Glomerular endothelial cell (primary cell): Measurements from ENCODE around the gene CYSRT1. TPM values are rescaled to one million over a fixed set of nuclear protein-coding genes. Genes with fewer than 3 reads are reported as not detected.
"Not testable (repeated sequence)": the region's sequence is repeated elsewhere in the genome, so short reads cannot be mapped to it uniquely, and the experiment has no call there.

Experiments
- DNase-seq: peaks from one replicate; pipeline ENCODE4 v3.0.0-alpha.2; 2011; ENCODE audit warnings: low read depth, low spot score; ENCODE audit errors: extremely low read depth
- total RNA-seq: library from RNA; depleted of rRNA; stranded (reverse); fragments of >200 nt; gene quantifications from 2 replicates; pipeline ENCODE4 v1.2.3, GENCODE V29; 2015

The CYSRT1 gene
- total RNA-seq, 1 donor from 2014 or later: 0.41 TPM

GRCh38 chr9:137235424-137236237, 10.7 kb downstream of the CYSRT1 start:
- DNase-seq: no peak

GRCh38 chr9:137236238-137236935, 11.4 kb downstream of the CYSRT1 start:
- DNase-seq: no peak

GRCh38 chr9:137236936-137237421, 12.0 kb downstream of the CYSRT1 start:
- no peak for DNase-seq

- DNase-seq: no peak
Measured at GRCh38 chr9:137237759-137238726, 13.1 kb downstream of the CYSRT1 start.

- DNase-seq: not testable (repeated sequence)
Measured at GRCh38 chr9:137239541-137240200, 14.7 kb downstream of the CYSRT1 start.

- DNase-seq: no peak
Measured at GRCh38 chr9:137240318-137240840, 15.4 kb downstream of the CYSRT1 start.

GRCh38 chr9:137240841-137241489, 16.0 kb downstream of the CYSRT1 start, which contains the start of gene TUBB4B:
TUBB4B (plus strand) TSS chr9:137241287; CDS start chr9:137241361, 74 bp downstream.
- peak; percentile 97 for DNase-seq

GRCh38 chr9:137241490-137242268, 16.7 kb downstream of the CYSRT1 start:
- DNase-seq: no peak

GRCh38 chr9:137242269-137243203, 17.6 kb downstream of the CYSRT1 start:
- DNase-seq: no peak

GRCh38 chr9:137243266-137243625, 18.3 kb downstream of the CYSRT1 start:
- DNase-seq: not testable (repeated sequence)

GRCh38 chr9:137243626-137244485, 18.9 kb downstream of the CYSRT1 start:
- no peak for DNase-seq

GRCh38 chr9:137244486-137245449, 19.8 kb downstream of the CYSRT1 start:
- no peak for DNase-seq

- no peak for DNase-seq
Measured at GRCh38 chr9:137245450-137246421, 20.8 kb downstream of the CYSRT1 start.
